HepG2 (cell line): ENCODE measurements around the gene NSUN6. TPM values are rescaled to one million over a fixed set of nuclear protein-coding genes. Genes with fewer than 3 reads are reported as not detected.
A peak's percentile ranks its signal among the peaks of the same experiment; 100 is the strongest.

ENCODE experiments used
- ELF3 ChIP-seq: IDR thresholded peaks from 2 replicates; pipeline ENCODE4 v1.6.1; 2016; ENCODE audit warnings: missing genetic modification reagents, missing compliant biosample characterization
- EP300 ChIP-seq, 3 experiments: sonication (generic) in 1 of 3; formaldehyde crosslinking in 1 of 3; IDR thresholded peaks; 2 replicates each; pipeline versions ENCODE4 v1.5.1 to v1.6.1; 2011 to 2020; ENCODE audit warnings: low read depth in 2 of 3, low read length in 2 of 3, borderline replicate concordance in 1 of 3, improper control_type of control experiment in 1 of 3, mild to moderate bottlenecking in 1 of 3, missing genetic modification reagents in 1 of 3, moderate library complexity in 1 of 3
- ETV5 ChIP-seq: IDR thresholded peaks from 2 replicates; pipeline ENCODE4 v1.6.1; 2018; ENCODE audit warnings: missing biosample characterization, missing genetic modification reagents, inconsistent platforms, borderline replicate concordance
- HNRNPK ChIP-seq: fragments of 200-400 bp; formaldehyde crosslinking; IDR thresholded peaks from 2 replicates; pipeline ENCODE4 v1.6.1; 2018; ENCODE audit warnings: low read length, low read depth, moderate library complexity, mild to moderate bottlenecking; ENCODE audit not compliant: poor library complexity, severe bottlenecking
- KDM2A ChIP-seq: sonication (generic); formaldehyde crosslinking; IDR thresholded peaks from 2 replicates; pipeline ENCODE4 v1.4.0; 2020; ENCODE audit warnings: low read depth, missing genetic modification reagents, borderline replicate concordance
- KLF9 ChIP-seq: IDR thresholded peaks from 2 replicates; pipeline ENCODE4 v1.6.1; 2016; ENCODE audit warnings: low read depth
- MIXL1 ChIP-seq: IDR thresholded peaks from 2 replicates; pipeline ENCODE4 v1.6.1; 2016
- NFATC3 ChIP-seq: sonication (generic); formaldehyde crosslinking; IDR thresholded peaks from 2 replicates; pipeline ENCODE4 v1.5.1; 2020; ENCODE audit warnings: mild to moderate bottlenecking, missing genetic modification reagents
- SIN3B ChIP-seq: fragments of 150-350 bp; IDR thresholded peaks from 2 replicates; pipeline ENCODE4 v1.6.1; 2014; ENCODE audit warnings: low read length
- SIX4 ChIP-seq: sonication (generic); formaldehyde crosslinking; IDR thresholded peaks from 2 replicates; pipeline ENCODE4 v1.4.0; 2020; ENCODE audit warnings: missing genetic modification reagents
- ZBTB21 ChIP-seq: sonication (generic); formaldehyde crosslinking; IDR thresholded peaks from 2 replicates; pipeline ENCODE4 v1.4.0; 2020; ENCODE audit warnings: missing genetic modification reagents
- ZNF572 ChIP-seq: sonication (generic); formaldehyde crosslinking; IDR thresholded peaks from 2 replicates; pipeline ENCODE4 v1.5.1; 2020; ENCODE audit warnings: mild to moderate bottlenecking, missing genetic modification reagents
- polyA plus RNA-seq, 8 experiments: library from polyadenylated mRNA; depleted of rRNA in 3 of 8; stranded (reverse) in 7 of 8; unstranded in 1 of 8; fragments of >200 nt; fragmentation: Illumina TruSeq in 4 of 8; extraction: Trizol in 4 of 8; gene quantifications; 2 replicates each; pipeline versions ENCODE4 v1.2.1 to v1.2.3, GENCODE V29; 2011 to 2016; ENCODE audit warnings: low read depth in 4 of 8, missing spikeins in 1 of 8, mixed read lengths in 1 of 8; ENCODE audit not compliant: insufficient read depth in 1 of 8
- total RNA-seq, 5 experiments: library from RNA; depleted of rRNA; stranded (reverse); fragments of >200 nt; fragmentation: Illumina TruSeq; extraction: Trizol; gene quantifications; 2 replicates each; pipeline ENCODE4 v1.2.3, GENCODE V29; 2016; ENCODE audit warnings: low read depth in 1 of 5
- TF ChIP-seq, protein P1 (sequence below): sonication (generic); formaldehyde crosslinking; IDR thresholded peaks from 2 replicates; pipeline ENCODE4 v1.4.0; 2020; ENCODE audit warnings: missing genetic modification reagents
- TF ChIP-seq, protein P2 (sequence below): IDR thresholded peaks from 2 replicates; pipeline ENCODE4 v1.6.1; 2016; ENCODE audit warnings: low read depth, borderline replicate concordance
- TF ChIP-seq, protein P3 (sequence below): IDR thresholded peaks from 2 replicates; pipeline ENCODE4 v1.4.0; 2020; ENCODE audit warnings: mild to moderate bottlenecking, missing genetic modification reagents
- TF ChIP-seq, protein P4 (sequence below): sonication (generic); formaldehyde crosslinking; IDR thresholded peaks from 2 replicates; pipeline ENCODE4 v1.8.0; 2022; ENCODE audit warnings: mild to moderate bottlenecking, missing genetic modification reagents
- TF ChIP-seq, protein P5 (sequence below): sonication (generic); formaldehyde crosslinking; IDR thresholded peaks from 2 replicates; pipeline ENCODE4 v1.8.0; 2022; ENCODE audit warnings: missing genetic modification reagents, low read depth, mild to moderate bottlenecking, borderline replicate concordance
- TF ChIP-seq, protein P6 (sequence below): sonication (generic); formaldehyde crosslinking; IDR thresholded peaks from 2 replicates; pipeline ENCODE4 v1.9.0; 2021; ENCODE audit warnings: missing genetic modification reagents, borderline replicate concordance

Gene NSUN6
- total and polyA plus RNA-seq, 2 of the 13 experiments (the other 11 are each of a cell fraction or from before 2014, with no cell fraction given), result 17.2 to 19.3 TPM

DNA sequence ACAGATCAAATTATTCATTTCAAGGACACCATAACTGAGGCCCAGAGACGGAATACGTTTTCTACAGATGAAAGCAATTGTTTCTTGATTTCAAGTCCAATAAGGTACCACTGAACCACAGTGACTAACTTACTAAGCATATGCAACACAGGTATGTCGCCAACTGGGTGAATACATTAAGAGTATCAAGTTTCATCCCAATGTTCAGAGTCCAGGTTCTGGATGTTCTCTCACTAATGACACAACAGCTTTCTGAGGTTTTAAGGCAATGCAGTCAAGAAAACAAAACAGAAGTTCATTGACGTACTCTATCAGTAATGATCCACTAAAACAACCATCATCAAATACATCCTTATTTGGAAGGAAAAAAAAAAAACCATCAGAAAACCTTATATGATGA is 35.8 kb downstream of the NSUN6 start (continued):
- TF ChIP-seq, protein P1, sequence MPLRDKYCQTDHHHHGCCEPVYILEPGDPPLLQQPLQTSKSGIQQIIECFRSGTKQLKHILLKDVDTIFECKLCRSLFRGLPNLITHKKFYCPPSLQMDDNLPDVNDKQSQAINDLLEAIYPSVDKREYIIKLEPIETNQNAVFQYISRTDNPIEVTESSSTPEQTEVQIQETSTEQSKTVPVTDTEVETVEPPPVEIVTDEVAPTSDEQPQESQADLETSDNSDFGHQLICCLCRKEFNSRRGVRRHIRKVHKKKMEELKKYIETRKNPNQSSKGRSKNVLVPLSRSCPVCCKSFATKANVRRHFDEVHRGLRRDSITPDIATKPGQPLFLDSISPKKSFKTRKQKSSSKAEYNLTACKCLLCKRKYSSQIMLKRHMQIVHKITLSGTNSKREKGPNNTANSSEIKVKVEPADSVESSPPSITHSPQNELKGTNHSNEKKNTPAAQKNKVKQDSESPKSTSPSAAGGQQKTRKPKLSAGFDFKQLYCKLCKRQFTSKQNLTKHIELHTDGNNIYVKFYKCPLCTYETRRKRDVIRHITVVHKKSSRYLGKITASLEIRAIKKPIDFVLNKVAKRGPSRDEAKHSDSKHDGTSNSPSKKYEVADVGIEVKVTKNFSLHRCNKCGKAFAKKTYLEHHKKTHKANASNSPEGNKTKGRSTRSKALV (CRISPR knock-in tag), result no peak
- TF ChIP-seq KDM2A (CRISPR knock-in tag), result no peak
- no peak for TF ChIP-seq KLF9
- TF ChIP-seq NFATC3 (CRISPR knock-in tag), result no peak
- no peak for TF ChIP-seq HNRNPK
- TF ChIP-seq, protein P2, sequence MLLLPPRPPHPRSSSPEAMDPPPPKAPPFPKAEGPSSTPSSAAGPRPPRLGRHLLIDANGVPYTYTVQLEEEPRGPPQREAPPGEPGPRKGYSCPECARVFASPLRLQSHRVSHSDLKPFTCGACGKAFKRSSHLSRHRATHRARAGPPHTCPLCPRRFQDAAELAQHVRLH, result no peak
- TF ChIP-seq, protein P3, sequence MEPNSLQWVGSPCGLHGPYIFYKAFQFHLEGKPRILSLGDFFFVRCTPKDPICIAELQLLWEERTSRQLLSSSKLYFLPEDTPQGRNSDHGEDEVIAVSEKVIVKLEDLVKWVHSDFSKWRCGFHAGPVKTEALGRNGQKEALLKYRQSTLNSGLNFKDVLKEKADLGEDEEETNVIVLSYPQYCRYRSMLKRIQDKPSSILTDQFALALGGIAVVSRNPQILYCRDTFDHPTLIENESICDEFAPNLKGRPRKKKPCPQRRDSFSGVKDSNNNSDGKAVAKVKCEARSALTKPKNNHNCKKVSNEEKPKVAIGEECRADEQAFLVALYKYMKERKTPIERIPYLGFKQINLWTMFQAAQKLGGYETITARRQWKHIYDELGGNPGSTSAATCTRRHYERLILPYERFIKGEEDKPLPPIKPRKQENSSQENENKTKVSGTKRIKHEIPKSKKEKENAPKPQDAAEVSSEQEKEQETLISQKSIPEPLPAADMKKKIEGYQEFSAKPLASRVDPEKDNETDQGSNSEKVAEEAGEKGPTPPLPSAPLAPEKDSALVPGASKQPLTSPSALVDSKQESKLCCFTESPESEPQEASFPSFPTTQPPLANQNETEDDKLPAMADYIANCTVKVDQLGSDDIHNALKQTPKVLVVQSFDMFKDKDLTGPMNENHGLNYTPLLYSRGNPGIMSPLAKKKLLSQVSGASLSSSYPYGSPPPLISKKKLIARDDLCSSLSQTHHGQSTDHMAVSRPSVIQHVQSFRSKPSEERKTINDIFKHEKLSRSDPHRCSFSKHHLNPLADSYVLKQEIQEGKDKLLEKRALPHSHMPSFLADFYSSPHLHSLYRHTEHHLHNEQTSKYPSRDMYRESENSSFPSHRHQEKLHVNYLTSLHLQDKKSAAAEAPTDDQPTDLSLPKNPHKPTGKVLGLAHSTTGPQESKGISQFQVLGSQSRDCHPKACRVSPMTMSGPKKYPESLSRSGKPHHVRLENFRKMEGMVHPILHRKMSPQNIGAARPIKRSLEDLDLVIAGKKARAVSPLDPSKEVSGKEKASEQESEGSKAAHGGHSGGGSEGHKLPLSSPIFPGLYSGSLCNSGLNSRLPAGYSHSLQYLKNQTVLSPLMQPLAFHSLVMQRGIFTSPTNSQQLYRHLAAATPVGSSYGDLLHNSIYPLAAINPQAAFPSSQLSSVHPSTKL, result peak; percentile 77
- no peak for TF ChIP-seq ZNF572 (CRISPR knock-in tag)
- TF ChIP-seq EP300 (IDR thresholded peaks at IDR 0.05; ENCODE audit: low read depth in 2 of 2, low read length in 2 of 2), result peak in 1 of 2 experiments; percentile 57; a peak in 1 of 4 replicates
- 0 out of 2 replicates have a peak, but pooled peaks have one; percentile 30 for TF ChIP-seq EP300 (CRISPR knock-in tag; IDR thresholded peaks at IDR 0.05; ENCODE audit: borderline replicate concordance)
- TF ChIP-seq ELF3 (CRISPR knock-in tag), result 0 out of 2 replicates have a peak, but pooled peaks have one; percentile 24
- TF ChIP-seq SIX4 (CRISPR knock-in tag), result peak; percentile 96
- no peak for TF ChIP-seq SIN3B
- TF ChIP-seq MIXL1 (CRISPR knock-in tag), result peak; percentile 42; the same call in 1 of the 2 replicates
- peak; percentile 84 for TF ChIP-seq ZBTB21 (CRISPR knock-in tag)
- TF ChIP-seq, protein P4, sequence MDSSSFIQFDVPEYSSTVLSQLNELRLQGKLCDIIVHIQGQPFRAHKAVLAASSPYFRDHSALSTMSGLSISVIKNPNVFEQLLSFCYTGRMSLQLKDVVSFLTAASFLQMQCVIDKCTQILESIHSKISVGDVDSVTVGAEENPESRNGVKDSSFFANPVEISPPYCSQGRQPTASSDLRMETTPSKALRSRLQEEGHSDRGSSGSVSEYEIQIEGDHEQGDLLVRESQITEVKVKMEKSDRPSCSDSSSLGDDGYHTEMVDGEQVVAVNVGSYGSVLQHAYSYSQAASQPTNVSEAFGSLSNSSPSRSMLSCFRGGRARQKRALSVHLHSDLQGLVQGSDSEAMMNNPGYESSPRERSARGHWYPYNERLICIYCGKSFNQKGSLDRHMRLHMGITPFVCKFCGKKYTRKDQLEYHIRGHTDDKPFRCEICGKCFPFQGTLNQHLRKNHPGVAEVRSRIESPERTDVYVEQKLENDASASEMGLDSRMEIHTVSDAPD (CRISPR knock-in tag), result no peak
- TF ChIP-seq, protein P5, sequence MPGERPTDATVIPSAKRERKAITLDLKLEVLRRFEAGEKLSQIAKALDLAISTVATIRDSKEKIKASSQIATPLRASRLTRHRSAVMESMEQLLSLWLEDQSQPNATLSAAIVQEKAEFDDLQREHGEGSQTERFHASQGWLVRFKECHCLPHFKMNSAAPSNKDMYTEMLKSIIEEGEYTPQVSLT, result no peak
- TF ChIP-seq, protein P6, sequence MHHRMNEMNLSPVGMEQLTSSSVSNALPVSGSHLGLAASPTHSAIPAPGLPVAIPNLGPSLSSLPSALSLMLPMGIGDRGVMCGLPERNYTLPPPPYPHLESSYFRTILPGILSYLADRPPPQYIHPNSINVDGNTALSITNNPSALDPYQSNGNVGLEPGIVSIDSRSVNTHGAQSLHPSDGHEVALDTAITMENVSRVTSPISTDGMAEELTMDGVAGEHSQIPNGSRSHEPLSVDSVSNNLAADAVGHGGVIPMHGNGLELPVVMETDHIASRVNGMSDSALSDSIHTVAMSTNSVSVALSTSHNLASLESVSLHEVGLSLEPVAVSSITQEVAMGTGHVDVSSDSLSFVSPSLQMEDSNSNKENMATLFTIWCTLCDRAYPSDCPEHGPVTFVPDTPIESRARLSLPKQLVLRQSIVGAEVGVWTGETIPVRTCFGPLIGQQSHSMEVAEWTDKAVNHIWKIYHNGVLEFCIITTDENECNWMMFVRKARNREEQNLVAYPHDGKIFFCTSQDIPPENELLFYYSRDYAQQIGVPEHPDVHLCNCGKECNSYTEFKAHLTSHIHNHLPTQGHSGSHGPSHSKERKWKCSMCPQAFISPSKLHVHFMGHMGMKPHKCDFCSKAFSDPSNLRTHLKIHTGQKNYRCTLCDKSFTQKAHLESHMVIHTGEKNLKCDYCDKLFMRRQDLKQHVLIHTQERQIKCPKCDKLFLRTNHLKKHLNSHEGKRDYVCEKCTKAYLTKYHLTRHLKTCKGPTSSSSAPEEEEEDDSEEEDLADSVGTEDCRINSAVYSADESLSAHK (CRISPR knock-in tag), result no peak
- peak; percentile 13; the same call in 1 of the 2 replicates for TF ChIP-seq ETV5
